ENCODE data around the gene INPP5E.

DNA sequence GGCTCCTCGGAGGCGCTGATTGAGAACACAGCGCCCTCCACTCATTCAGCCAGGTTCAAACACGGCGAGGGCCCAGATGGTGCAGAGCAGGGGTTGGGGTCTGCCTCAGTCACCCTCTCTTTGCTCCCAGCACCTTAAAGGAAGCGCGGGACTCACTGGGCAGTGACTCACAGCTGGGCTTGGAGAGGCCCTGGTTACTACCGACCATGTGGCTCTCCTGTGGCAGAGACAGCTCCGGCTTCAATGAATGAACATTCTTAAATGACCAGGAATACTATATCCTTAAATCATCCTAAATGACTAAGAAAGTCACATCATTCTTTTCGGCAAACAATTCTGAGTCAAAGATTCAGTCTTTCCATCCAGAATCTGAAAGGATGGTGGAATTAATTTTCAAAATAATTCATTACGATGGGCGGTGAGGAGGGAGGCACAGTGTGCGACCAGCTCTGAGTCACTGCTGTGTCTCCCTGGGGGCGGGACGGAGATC lies 1.6 kb upstream of the INPP5E start:
- TF ChIP-seq, protein P1, sequence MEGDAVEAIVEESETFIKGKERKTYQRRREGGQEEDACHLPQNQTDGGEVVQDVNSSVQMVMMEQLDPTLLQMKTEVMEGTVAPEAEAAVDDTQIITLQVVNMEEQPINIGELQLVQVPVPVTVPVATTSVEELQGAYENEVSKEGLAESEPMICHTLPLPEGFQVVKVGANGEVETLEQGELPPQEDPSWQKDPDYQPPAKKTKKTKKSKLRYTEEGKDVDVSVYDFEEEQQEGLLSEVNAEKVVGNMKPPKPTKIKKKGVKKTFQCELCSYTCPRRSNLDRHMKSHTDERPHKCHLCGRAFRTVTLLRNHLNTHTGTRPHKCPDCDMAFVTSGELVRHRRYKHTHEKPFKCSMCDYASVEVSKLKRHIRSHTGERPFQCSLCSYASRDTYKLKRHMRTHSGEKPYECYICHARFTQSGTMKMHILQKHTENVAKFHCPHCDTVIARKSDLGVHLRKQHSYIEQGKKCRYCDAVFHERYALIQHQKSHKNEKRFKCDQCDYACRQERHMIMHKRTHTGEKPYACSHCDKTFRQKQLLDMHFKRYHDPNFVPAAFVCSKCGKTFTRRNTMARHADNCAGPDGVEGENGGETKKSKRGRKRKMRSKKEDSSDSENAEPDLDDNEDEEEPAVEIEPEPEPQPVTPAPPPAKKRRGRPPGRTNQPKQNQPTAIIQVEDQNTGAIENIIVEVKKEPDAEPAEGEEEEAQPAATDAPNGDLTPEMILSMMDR (IDR thresholded peaks at IDR 0.05) = no peak
- TF ChIP-seq ZFX (IDR thresholded peaks at IDR 0.05; ENCODE audit: borderline replicate concordance) = no peak
